B cell (primary cell): Measurements from ENCODE around the gene SLC39A11. TPM values are rescaled to one million over a fixed set of nuclear protein-coding genes. Genes with fewer than 3 reads are reported as not detected.

Source experiments
- ATAC-seq: fragments of 200-7000 bp; cut with Tn5 transposase; one replicate; pipeline ENCODE4 v1.10.0; 2021; ENCODE audit warnings: low read depth, mild to moderate bottlenecking, moderate number of reproducible peaks, moderate library complexity
- CTCF ChIA-PET: fragments of 350-600 bp; sonication (Branson Sonifier 250); formaldehyde crosslinking; loops from one replicate; lab custom pipeline; 2021; ENCODE audit warnings: antibody characterized with exemption, inconsistent platforms; lab: Charles Lee
- POLR2A ChIA-PET: fragments of 350-600 bp; sonication (Branson Sonifier 250); formaldehyde crosslinking; loops from one replicate; lab custom pipeline; 2021; ENCODE audit warnings: antibody characterized with exemption; lab: Charles Lee
- DNase-seq: peaks from one replicate; pipeline ENCODE4 v3.0.0; 2013
- H2AFZ ChIP-seq: 2 replicates; pipeline ENCODE4 v1.6.1; 2012; ENCODE audit warnings: mild to moderate bottlenecking, low read depth, low read length; ENCODE audit not compliant: insufficient read depth, poor library complexity, severe bottlenecking
- H3K27ac ChIP-seq, 2 donors: 1 replicate in 1 of 2; 2 replicates in 1 of 2; pipeline ENCODE4 v1.5.1; 2012 to 2013; ENCODE audit warnings: low read length in 2 of 2, mild to moderate bottlenecking in 2 of 2, moderate library complexity in 1 of 2
- H3K27me3 ChIP-seq, 4 experiments: fragments of 200-600 bp in 1 of 4; sonication (generic) in 1 of 4; replicated peaks in 1 of 4; 1 replicate in 2 of 4; 2 replicates in 2 of 4; pipeline versions ENCODE4 v1.6.1 to v1.7.0; 2013 to 2016; ENCODE audit warnings: low read length in 3 of 4, mild to moderate bottlenecking in 2 of 4, mixed read lengths in 1 of 4, moderate library complexity in 1 of 4; ENCODE audit not compliant: insufficient read depth in 4 of 4, control insufficient read depth in 3 of 4; ENCODE audit errors: control extremely low read depth in 1 of 4
- H3K36me3 ChIP-seq, 2 experiments: replicated peaks in 1 of 2; 1 replicate in 1 of 2; 2 replicates in 1 of 2; pipeline versions ENCODE4 v1.6.1 to v1.7.1; 2013; ENCODE audit warnings: low read length in 1 of 2; ENCODE audit not compliant: insufficient read depth in 2 of 2, control insufficient read depth in 1 of 2; ENCODE audit errors: control extremely low read depth in 1 of 2, extremely low read depth in 1 of 2
- H3K4me1 ChIP-seq, 2 donors: fragments of 200-600 bp in 1 of 2; sonication (generic) in 1 of 2; 1 replicate in 1 of 2; 2 replicates in 1 of 2; pipeline versions ENCODE4 v1.5.1 to v1.6.1; 2013 to 2017; ENCODE audit warnings: low read length in 2 of 2; ENCODE audit not compliant: control insufficient read depth in 2 of 2, insufficient read depth in 2 of 2
- H3K4me2 ChIP-seq: replicated peaks from 2 replicates; pipeline ENCODE3; 2012; ENCODE audit warnings: mild to moderate bottlenecking, low read depth, low read length; ENCODE audit not compliant: poor library complexity, severe bottlenecking
- H3K4me3 ChIP-seq, 5 experiments: fragments of 200-600 bp in 1 of 5; sonication (generic) in 1 of 5; 1 replicate in 3 of 5; 2 replicates in 2 of 5; pipeline versions ENCODE4 v1.5.1 to v1.7.0; 2011 to 2016; ENCODE audit warnings: low read length in 4 of 5, mild to moderate bottlenecking in 4 of 5, low read depth in 2 of 5, control low read depth in 1 of 5, moderate library complexity in 1 of 5; ENCODE audit not compliant: insufficient read depth in 1 of 5; ENCODE audit errors: control extremely low read depth in 1 of 5, extremely low read depth in 1 of 5
- H3K79me2 ChIP-seq: fragments of 200-600 bp; sonication (generic); one replicate; pipeline ENCODE4 v1.6.0; 2016; ENCODE audit warnings: low read length; ENCODE audit not compliant: control insufficient read depth, insufficient read depth
- H3K9ac ChIP-seq: fragments of 200-600 bp; sonication (generic); 2 replicates; pipeline ENCODE4 v1.6.1; 2017; ENCODE audit warnings: mild to moderate bottlenecking, low read length, moderate library complexity
- H3K9me3 ChIP-seq, 3 donors: one replicate each; pipeline versions ENCODE4 v1.6.1 to v1.7.1; 2013; ENCODE audit warnings: low read length in 2 of 3; ENCODE audit not compliant: control insufficient read depth in 2 of 3, insufficient read depth in 1 of 3; ENCODE audit errors: control extremely low read depth in 1 of 3
- H4K20me1 ChIP-seq: 2 replicates; pipeline ENCODE4 v1.6.0; 2012; ENCODE audit warnings: mild to moderate bottlenecking, low read length; ENCODE audit not compliant: insufficient read depth, control insufficient read depth, poor library complexity, severe bottlenecking
- H3K27ac Mint-ChIP-seq: one replicate; pipeline ENCODE4 v1.8.0; 2021; ENCODE audit warnings: mixed read lengths
- H3K27me3 Mint-ChIP-seq: one replicate; pipeline ENCODE4 v1.8.0; 2021; ENCODE audit warnings: mixed read lengths
- H3K4me1 Mint-ChIP-seq: one replicate; pipeline ENCODE4 v1.8.0; 2021; ENCODE audit warnings: mixed read lengths
- H3K4me3 Mint-ChIP-seq: one replicate; pipeline ENCODE4 v1.8.0; 2021; ENCODE audit warnings: mixed read lengths
- H3K9me3 Mint-ChIP-seq: one replicate; pipeline ENCODE4 v1.8.0; 2022; ENCODE audit warnings: mixed read lengths; ENCODE audit not compliant: insufficient read depth
- EZH2 ChIP-seq: IDR thresholded peaks from 2 replicates; pipeline ENCODE4 v1.6.1; 2012; ENCODE audit warnings: borderline replicate concordance, low read depth, mild to moderate bottlenecking, moderate library complexity, low read length; ENCODE audit not compliant: insufficient read depth, poor library complexity, severe bottlenecking
- WGBS: methylation state at CpG from one replicate; pipeline ENCODE4 v1.1.5; 2013; ENCODE audit warnings: missing lambda C conversion rate; ENCODE audit not compliant: insufficient coverage; 5-methylcytosine and 5-hydroxymethylcytosine counted together
- intact Hi-C: fragments of 100-400 bp; cut with micrococcal nuclease; formaldehyde crosslinking; loops from one replicate; pipeline ENCODE4 v1.10.0; 2022
- polyA plus RNA-seq: library from polyadenylated mRNA; depleted of rRNA; stranded (reverse); fragments of >200 nt; gene quantifications from 2 replicates; pipeline ENCODE4 v1.2.3, GENCODE V29; 2012
- total RNA-seq, 2 donors: library from RNA; stranded (reverse); fragments of 120-200 nt in 1 of 2; gene quantifications; 1 replicate in 1 of 2; 2 replicates in 1 of 2; pipeline versions ENCODE4 v1.2.3 to v1.2.4, GENCODE V29; 2013 to 2022
- TF ChIP-seq, protein P1 (sequence below): fragments of 200-600 bp; IDR thresholded peaks from one replicate; pipeline ENCODE4 v1.8.0; 2022; ENCODE audit warnings: antibody characterized with exemption, mild to moderate bottlenecking

Gene SLC39A11
- total and polyA plus RNA-seq, 2 donors (not counting 1 experiment from before 2014, with no cell fraction given): 6.9 to 39.6 TPM

DNA sequence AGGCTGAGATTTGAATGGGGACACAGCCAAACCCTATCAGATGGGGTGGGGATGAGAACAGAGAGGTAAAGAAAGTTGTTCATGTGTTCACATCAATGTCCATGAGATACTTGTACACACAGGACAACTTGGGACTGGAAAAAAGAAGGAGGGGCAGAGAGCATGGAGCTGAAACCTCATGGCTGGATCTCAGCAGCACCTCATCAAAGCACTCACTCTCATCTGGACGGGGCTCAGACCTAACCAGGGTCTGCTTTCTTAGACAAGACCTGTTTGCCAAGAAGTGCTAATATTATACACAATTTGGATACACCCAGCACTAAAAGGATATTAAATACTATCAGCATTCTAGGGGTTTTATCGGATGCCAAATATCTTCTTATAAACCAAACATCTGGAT is 399.8 kb downstream of the SLC39A11 start:
- no peak for DNase-seq
- H3K4me3 Mint-ChIP-seq: no peak overlapping the region
- WGBS: 88% methylated on average over 1 of the region's 2 CpGs
- Histone ChIP-seq H3K4me2 (no peak overlapping the region), H3K79me2 (no peaks in the 10 kb centered on the region), H3K27ac (no peak overlapping the region), H3K9me3 (no peaks in the 10 kb centered on the region), H3K36me3 (no peaks in the 10 kb centered on the region), H3K4me3 (no peak overlapping the region), H4K20me1 (no peaks in the 10 kb centered on the region), H3K27me3 (no peaks in the 10 kb centered on the region), H2AFZ (no peak overlapping the region), H3K9ac (no peak overlapping the region), H3K4me1 (no peaks in the 10 kb centered on the region)
- H3K27ac Mint-ChIP-seq: no peak overlapping the region
- intact Hi-C loops: no loop called here
- TF ChIP-seq, protein P1, sequence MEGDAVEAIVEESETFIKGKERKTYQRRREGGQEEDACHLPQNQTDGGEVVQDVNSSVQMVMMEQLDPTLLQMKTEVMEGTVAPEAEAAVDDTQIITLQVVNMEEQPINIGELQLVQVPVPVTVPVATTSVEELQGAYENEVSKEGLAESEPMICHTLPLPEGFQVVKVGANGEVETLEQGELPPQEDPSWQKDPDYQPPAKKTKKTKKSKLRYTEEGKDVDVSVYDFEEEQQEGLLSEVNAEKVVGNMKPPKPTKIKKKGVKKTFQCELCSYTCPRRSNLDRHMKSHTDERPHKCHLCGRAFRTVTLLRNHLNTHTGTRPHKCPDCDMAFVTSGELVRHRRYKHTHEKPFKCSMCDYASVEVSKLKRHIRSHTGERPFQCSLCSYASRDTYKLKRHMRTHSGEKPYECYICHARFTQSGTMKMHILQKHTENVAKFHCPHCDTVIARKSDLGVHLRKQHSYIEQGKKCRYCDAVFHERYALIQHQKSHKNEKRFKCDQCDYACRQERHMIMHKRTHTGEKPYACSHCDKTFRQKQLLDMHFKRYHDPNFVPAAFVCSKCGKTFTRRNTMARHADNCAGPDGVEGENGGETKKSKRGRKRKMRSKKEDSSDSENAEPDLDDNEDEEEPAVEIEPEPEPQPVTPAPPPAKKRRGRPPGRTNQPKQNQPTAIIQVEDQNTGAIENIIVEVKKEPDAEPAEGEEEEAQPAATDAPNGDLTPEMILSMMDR: no peak
- TF ChIP-seq EZH2: no peak
- no peaks in the 10 kb centered on the region for H3K9me3 Mint-ChIP-seq
- ChIA-PET CTCF (no interaction called here), POLR2A (no interaction called here)
- no peaks in the 10 kb centered on the region for H3K4me1 Mint-ChIP-seq
- no peaks in the 10 kb centered on the region for H3K27me3 Mint-ChIP-seq
- no peak for ATAC-seq

DNA sequence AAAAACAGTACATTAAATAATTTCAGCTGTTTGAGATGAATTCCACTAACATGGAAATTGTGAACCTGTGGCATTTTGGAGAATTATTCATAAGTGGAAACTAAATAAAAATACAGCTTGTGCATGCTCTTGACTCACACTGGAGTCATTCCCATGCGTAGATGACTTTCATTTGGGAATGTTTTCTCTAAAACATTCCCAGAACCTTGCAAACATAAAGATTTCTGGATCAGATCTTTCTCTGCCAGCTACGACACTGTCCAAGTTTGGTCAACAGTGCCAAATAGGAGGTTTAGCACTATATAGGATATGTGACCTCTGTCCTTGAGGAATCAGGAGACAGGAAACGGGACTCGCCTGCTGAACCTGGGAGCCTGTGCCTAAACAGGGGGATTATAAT is 400.9 kb downstream of the SLC39A11 start:
- H3K36me3 ChIP-seq: no peaks in the 10 kb centered on the region
- POLR2A ChIA-PET: no interaction called here
- WGBS: 100% methylated on average over 1 of the region's 4 CpGs
- H4K20me1 ChIP-seq: no peaks in the 10 kb centered on the region
- H3K27me3 ChIP-seq: no peaks in the 10 kb centered on the region
- H3K9ac ChIP-seq: no peak overlapping the region
- no peak for ATAC-seq
- H3K27ac ChIP-seq: no peak overlapping the region
- H3K4me1 ChIP-seq: no peaks in the 10 kb centered on the region
- H3K9me3 ChIP-seq: no peaks in the 10 kb centered on the region
- no peaks in the 10 kb centered on the region for H3K79me2 ChIP-seq
- TF ChIP-seq EZH2: no peak
- TF ChIP-seq, protein P1: no peak
- H2AFZ ChIP-seq: no peak overlapping the region
- H3K27ac Mint-ChIP-seq: no peak overlapping the region
- H3K4me2 ChIP-seq: no peak overlapping the region
- CTCF ChIA-PET: no interaction called here
- no peaks in the 10 kb centered on the region for H3K27me3 Mint-ChIP-seq
- DNase-seq: no peak
- no peaks in the 10 kb centered on the region for H3K9me3 Mint-ChIP-seq
- no peak overlapping the region for H3K4me3 Mint-ChIP-seq
- no peak overlapping the region for H3K4me3 ChIP-seq
- no peaks in the 10 kb centered on the region for H3K4me1 Mint-ChIP-seq
- intact Hi-C loops: no loop called here
